Loucy (cell line): ENCODE measurements around the gene PDGFC.

ENCODE experiments used
- H2AFZ ChIP-seq: fragments of 200-600 bp; sonication (generic); 2 replicates; pipeline ENCODE4 v1.6.0; 2016; ENCODE audit warnings: antibody characterized with exemption, mild to moderate bottlenecking, low read length, moderate library complexity
- H3F3A ChIP-seq: fragments of 200-600 bp; 2 replicates; pipeline ENCODE4 v1.6.0; 2016; ENCODE audit warnings: antibody characterized with exemption, low read depth, mild to moderate bottlenecking
- H3K27me3 ChIP-seq: fragments of 200-600 bp; sonication (generic); 2 replicates; pipeline ENCODE4 v1.6.1; 2014; ENCODE audit warnings: low read length, mild to moderate bottlenecking; ENCODE audit not compliant: insufficient read depth, poor library complexity, severe bottlenecking
- H3K36me3 ChIP-seq: fragments of 200-600 bp; sonication (generic); 2 replicates; pipeline ENCODE4 v1.6.1; 2016; ENCODE audit warnings: low read length; ENCODE audit not compliant: insufficient read depth
- H3K4me1 ChIP-seq: fragments of 200-600 bp; sonication (generic); 2 replicates; pipeline ENCODE4 v1.5.1; 2014; ENCODE audit warnings: low read length, mild to moderate bottlenecking; ENCODE audit not compliant: insufficient read depth, poor library complexity, severe bottlenecking
- H3K4me2 ChIP-seq: fragments of 200-600 bp; sonication (generic); 2 replicates; pipeline ENCODE4 v1.6.0; 2014; ENCODE audit warnings: antibody characterized with exemption, low read length, low read depth, mild to moderate bottlenecking; ENCODE audit not compliant: poor library complexity, severe bottlenecking
- H3K4me3 ChIP-seq: fragments of 200-600 bp; sonication (generic); 2 replicates; pipeline ENCODE4 v1.5.1; 2014; ENCODE audit warnings: low read length, mild to moderate bottlenecking, mixed read lengths; ENCODE audit not compliant: poor library complexity, severe bottlenecking
- H3K79me2 ChIP-seq: fragments of 200-600 bp; sonication (generic); 2 replicates; pipeline ENCODE4 v1.6.1; 2014; ENCODE audit warnings: low read length; ENCODE audit not compliant: insufficient read depth
- H3K9ac ChIP-seq: fragments of 200-600 bp; sonication (generic); 2 replicates; pipeline ENCODE4 v1.6.0; 2014; ENCODE audit warnings: mild to moderate bottlenecking, low read depth, low read length, moderate library complexity; ENCODE audit not compliant: poor library complexity, severe bottlenecking
- H3K9me2 ChIP-seq: fragments of 200-600 bp; sonication (generic); replicated peaks from 2 replicates; pipeline ENCODE4 v1.6.1; 2016; ENCODE audit warnings: low read depth, low read length, mixed read lengths
- H3K9me3 ChIP-seq: fragments of 200-600 bp; sonication (generic); 2 replicates; pipeline ENCODE4 v1.6.1; 2014; ENCODE audit warnings: mild to moderate bottlenecking, antibody characterized with exemption, low read length, low read depth; ENCODE audit not compliant: insufficient read depth
- H4K20me1 ChIP-seq: fragments of 200-600 bp; sonication (generic); 2 replicates; pipeline ENCODE4 v1.6.0; 2014; ENCODE audit warnings: antibody characterized with exemption, low read length, mild to moderate bottlenecking; ENCODE audit not compliant: insufficient read depth, poor library complexity, severe bottlenecking
- CTCF ChIP-seq: fragments of 200-600 bp; sonication (generic); conservative IDR thresholded peaks from 2 replicates; pipeline ENCODE4 v1.5.1; 2014; ENCODE audit warnings: mild to moderate bottlenecking, antibody characterized with exemption, low read length
- EZH2phosphoT487 ChIP-seq: fragments of 200-600 bp; IDR thresholded peaks from 2 replicates; pipeline ENCODE4 v1.6.1; 2018; ENCODE audit warnings: antibody characterized with exemption, mild to moderate bottlenecking, moderate library complexity, borderline replicate concordance

The PDGFC gene

GRCh38 chr4:156948133-156948532 lies 23.5 kb downstream of the PDGFC start:
- H2AFZ ChIP-seq = no peak overlapping the region
- no peaks in the 10 kb centered on the region for H4K20me1 ChIP-seq
- no peaks in the 10 kb centered on the region for H3K9me2 ChIP-seq
- no peaks in the 10 kb centered on the region for H3K9me3 ChIP-seq
- TF ChIP-seq CTCF (no peak), EZH2phosphoT487 (no peak)
- no peak overlapping the region for H3K4me3 ChIP-seq
- H3K79me2 ChIP-seq = no peaks in the 10 kb centered on the region
- H3F3A ChIP-seq = no peaks in the 10 kb centered on the region
- no peaks in the 10 kb centered on the region for H3K4me1 ChIP-seq
- no peak overlapping the region for H3K9ac ChIP-seq
- no peaks in the 10 kb centered on the region for H3K27me3 ChIP-seq
- no peak overlapping the region for H3K4me2 ChIP-seq
- no peaks in the 10 kb centered on the region for H3K36me3 ChIP-seq

DNA sequence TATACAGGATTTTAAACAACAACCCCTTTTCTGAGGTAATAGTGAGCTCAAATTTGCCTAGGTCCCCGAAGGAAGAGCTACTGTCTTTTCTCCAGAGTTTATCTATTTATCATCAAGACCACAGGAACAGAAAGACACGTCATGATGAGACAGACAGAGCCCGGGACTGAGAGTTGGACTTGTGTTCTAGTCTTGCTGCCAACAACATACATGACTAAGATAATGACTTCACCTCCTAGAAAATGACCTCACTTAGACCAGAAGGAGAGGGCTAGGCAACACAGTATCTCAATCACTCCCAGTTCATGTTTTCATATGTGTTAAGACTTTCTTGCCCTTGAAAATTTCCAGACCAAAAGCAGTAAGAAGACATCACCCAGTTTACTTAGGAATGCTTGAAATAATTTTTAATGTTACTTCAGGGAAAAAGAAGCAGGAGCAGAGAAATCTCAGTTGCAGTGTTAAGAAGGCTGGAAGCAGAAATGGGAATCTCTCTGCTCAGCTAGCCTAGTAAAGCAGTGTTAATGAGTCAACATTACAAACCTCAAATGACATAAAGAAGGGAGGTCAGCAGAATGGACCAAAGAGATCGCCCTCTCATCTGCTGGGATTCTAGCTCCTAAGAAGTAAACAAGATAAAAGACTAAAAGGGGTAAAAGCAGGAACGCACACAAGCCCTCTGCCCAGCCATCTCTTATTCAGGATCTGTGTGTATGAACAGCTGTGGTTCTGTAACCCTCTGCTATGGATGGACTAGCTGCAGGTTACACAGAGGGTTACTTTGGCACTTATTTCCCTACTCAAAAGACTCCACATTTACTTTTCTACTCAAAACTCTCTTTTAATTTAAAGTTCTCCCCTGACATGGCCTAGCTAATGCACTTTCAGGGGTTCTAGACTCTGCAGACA lies 24.8 kb downstream of the PDGFC start:
- Histone ChIP-seq H3F3A (no peaks in the 10 kb centered on the region), H4K20me1 (no peaks in the 10 kb centered on the region), H3K4me3 (no peak overlapping the region), H3K36me3 (no peaks in the 10 kb centered on the region), H3K9me2 (no peaks in the 10 kb centered on the region), H3K4me1 (no peaks in the 10 kb centered on the region), H2AFZ (no peak overlapping the region), H3K27me3 (no peaks in the 10 kb centered on the region), H3K79me2 (no peaks in the 10 kb centered on the region), H3K9ac (no peak overlapping the region), H3K4me2 (no peak overlapping the region), H3K9me3 (no peaks in the 10 kb centered on the region)
- no peak for TF ChIP-seq EZH2phosphoT487
- TF ChIP-seq CTCF = no peak

GRCh38 chr4:156945532-156945931 lies 26.1 kb downstream of the PDGFC start:
- no peak overlapping the region for H3K9ac ChIP-seq
- no peak overlapping the region for H3K4me2 ChIP-seq
- H3K9me3 ChIP-seq = no peaks in the 10 kb centered on the region
- TF ChIP-seq CTCF (no peak), EZH2phosphoT487 (no peak)
- no peaks in the 10 kb centered on the region for H3K36me3 ChIP-seq
- H3F3A ChIP-seq = no peaks in the 10 kb centered on the region
- no peaks in the 10 kb centered on the region for H3K79me2 ChIP-seq
- no peaks in the 10 kb centered on the region for H4K20me1 ChIP-seq
- no peak overlapping the region for H2AFZ ChIP-seq
- H3K27me3 ChIP-seq = no peaks in the 10 kb centered on the region
- no peak overlapping the region for H3K4me3 ChIP-seq
- H3K9me2 ChIP-seq = no peaks in the 10 kb centered on the region
- H3K4me1 ChIP-seq = no peaks in the 10 kb centered on the region
